Fibroblast of skin of left biceps (primary cell): ENCODE data around the gene ROMO1.
A peak's percentile ranks its signal among the peaks of the same experiment; 100 is the strongest.

Experiments used
- DNase-seq, 2 experiments: peaks; one replicate each; pipeline ENCODE4 v3.0.0-alpha.2; 2013; ENCODE audit warnings: low read depth in 2 of 2

Gene ROMO1

GRCh38 chr20:35699127-35699956 is at the start of gene ROMO1, which contains the start of gene NFS1:
TSS of gene ROMO1 (plus strand) at chr20:35699405. CDS start at chr20:35699633, 228 bp downstream.
TSS of gene NFS1 (minus strand) at chr20:35699352. CDS start at chr20:35699288, 64 bp downstream.
- peak; percentile 45 to 46 for DNase-seq

GRCh38 chr20:35650632-35651031 is 48.6 kb upstream of the ROMO1 start:
- DNase-seq, result no peak

DNA sequence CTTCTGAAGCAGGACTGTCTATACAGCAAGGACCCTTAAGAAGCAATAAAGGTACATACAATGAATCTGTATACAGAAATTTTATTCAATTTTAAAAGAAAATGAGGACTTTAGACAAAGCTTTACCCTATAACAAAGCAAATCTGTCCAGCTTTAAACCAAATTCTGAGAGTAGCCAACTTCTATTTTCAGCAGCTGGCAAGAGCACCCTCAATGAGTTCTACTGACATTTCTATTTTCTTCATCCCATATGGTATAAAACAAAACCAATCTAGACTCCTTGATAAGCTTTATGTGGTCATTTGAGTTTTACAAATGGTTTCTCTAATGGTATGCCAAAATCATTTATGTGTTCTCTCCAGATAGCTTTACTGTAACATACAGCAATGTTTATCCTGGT is 47.2 kb upstream of the ROMO1 start:
- no peak for DNase-seq

DNA sequence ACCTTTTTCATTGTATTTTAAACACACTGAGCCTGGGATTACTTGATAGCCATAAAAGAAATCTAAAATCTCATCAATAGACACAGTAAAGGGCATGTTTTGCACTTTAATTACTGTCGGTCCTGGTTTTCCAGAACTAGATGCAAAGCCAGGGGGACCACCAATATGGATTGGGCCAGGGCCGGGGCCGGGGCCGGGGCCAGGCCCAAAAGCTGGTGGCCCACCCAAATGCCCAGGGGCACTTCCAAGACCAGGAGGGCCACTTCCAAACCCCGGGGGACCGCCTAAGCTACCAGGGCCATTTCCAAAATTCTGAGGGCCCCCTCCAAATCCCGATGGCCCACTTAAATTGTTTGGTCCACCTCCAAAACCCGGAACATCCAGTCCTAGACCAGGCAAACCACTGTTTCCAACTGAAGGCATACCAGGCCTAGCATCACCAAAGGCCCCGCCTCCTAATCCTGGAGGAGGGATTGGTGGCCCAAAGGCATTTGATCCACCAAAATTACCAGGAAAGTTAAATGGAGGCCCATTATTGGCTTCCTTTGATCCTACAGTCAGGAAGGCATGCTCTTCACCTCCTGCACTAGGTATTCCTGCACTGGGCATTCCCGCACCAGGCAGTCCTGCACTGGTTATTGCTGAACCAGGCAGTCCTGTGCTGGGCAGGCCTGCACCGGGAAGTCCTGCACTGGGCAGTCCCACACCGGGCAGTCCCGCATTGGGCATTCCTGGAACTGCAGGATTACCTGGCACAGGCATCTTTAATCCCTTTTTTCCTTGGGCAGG is 46.4 kb upstream of the ROMO1 start:
- no peak for DNase-seq

DNA sequence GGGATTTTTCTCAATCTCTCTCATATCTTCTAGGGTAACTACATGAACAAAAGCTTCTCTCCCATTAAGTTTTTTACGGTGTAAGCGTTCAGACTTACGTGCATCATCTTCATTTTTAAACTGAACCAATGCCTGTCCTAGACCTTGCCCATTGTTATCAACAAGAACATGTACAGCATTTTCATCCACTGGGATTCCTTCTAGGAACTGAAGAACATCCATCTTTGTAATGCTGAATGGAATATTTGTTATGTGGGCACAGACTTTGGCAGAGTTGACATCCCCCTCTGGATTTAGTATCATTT is 45.8 kb upstream of the ROMO1 start:
- DNase-seq, result no peak

DNA sequence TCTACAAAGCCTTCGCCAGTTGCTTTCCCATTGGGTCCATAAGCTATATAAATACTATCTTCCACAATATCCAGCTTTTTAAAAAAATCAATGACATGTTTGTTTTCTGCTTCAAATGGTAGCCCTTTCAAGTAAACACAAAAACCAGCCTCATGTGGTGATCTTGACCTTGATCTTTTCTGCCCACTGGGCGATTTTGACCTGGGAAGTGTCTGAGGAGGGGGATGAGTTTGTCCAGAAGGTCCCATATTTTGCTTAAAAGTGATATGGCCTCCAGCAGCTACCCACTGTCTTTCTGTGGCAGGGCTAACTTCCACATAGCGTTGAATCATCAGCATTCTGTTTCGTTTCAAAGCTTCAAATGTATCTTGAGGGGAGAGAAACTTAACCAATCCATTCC is 45.3 kb upstream of the ROMO1 start:
- no peak for DNase-seq

GRCh38 chr20:35654415-35654814 is 44.8 kb upstream of the ROMO1 start:
- no peak for DNase-seq

- DNase-seq, result no peak
These were observed 41.9 kb upstream of the ROMO1 start for GRCh38 chr20:35657271-35657670.

DNA sequence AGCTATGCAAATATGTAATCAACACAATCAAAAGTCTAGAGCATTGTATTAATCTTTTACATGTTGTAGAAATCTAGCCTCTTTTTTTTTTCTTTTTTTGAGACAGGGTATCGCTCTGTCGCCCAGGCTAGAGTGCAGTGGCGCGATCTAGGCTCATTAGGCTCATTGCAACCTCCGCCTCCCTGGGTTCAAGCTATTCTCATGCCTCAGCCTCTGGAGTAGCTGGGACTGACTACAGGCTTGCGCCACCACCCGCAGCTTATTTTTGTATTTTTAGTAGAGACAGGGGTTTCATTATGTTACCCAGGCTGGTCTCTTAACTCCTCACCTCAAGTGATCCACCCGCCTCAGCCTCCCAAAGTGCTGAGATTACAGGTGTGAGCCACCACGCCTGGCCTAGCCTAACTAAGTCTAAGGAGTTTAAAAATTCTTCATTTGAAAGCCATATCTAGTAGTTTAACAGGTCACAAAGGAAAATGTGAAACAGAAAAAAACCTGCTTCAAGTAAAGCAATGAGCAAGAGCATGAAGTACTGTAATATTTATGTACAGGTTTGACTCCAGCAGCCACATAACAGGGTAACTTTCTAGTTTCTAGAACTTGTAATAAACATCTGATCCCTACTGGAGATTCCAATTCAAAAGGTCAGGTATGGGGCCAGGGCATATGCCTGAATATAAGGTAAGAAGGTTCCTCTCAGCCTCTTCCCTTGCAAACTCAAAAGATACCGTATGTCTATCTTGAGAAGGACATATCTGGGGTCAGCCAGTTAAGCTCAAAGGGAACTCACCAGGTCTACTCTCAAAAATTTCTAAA is 38.9 kb upstream of the ROMO1 start:
- DNase-seq, result no peak

- DNase-seq, result no peak
These were observed 38.2 kb upstream of the ROMO1 start for GRCh38 chr20:35661053-35661452.

- no peak for DNase-seq
These were observed 37.3 kb upstream of the ROMO1 start for GRCh38 chr20:35661908-35662307.

- no peak for DNase-seq
These were observed 36.7 kb upstream of the ROMO1 start for GRCh38 chr20:35662551-35662950.

DNA sequence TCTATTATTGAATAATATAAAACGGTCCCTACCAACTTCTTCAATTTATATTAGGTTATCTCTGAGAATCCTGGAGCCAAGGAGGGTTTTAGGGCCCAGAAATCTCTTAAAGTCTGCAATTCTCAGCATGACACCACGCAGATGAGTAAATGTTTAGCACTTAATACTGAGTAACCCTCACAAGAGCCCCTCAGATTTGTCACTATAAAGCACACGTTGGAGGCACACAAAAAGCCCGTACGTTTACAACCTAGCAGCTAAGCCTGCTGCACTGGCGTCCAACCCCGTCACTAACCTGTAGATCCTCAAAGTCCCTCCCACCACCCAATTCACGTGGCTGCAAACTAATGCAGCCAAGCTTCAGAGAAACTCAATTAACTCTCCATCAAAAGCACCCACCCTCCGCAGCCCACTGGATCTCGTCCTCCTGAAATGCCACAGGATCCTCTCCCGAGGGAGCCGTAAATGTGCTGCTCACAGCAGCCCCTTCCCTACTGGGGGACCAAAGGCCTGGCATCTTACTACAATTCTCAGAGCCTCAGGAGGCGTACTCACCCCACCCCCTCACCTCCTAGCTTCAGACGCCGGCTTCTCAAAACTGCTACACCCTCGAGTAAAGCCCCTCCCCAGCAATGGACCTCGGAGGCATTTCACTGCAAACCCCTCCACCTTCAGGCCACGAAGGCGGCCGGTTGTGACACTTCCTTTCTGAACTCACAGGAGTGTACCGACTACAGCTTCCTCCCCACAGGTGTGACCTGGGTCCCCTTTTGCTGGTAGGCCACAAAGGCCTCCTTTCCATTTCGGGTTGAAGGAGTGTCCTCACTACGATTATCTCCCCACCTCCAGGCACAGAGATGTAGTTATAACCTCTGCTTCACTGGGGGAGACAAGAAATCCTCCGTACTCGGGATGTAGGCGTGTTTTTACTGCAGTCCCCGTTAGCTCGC is 35.4 kb upstream of the ROMO1 start:
- peak in 1 of 2 experiments; percentile 4 for DNase-seq

DNA sequence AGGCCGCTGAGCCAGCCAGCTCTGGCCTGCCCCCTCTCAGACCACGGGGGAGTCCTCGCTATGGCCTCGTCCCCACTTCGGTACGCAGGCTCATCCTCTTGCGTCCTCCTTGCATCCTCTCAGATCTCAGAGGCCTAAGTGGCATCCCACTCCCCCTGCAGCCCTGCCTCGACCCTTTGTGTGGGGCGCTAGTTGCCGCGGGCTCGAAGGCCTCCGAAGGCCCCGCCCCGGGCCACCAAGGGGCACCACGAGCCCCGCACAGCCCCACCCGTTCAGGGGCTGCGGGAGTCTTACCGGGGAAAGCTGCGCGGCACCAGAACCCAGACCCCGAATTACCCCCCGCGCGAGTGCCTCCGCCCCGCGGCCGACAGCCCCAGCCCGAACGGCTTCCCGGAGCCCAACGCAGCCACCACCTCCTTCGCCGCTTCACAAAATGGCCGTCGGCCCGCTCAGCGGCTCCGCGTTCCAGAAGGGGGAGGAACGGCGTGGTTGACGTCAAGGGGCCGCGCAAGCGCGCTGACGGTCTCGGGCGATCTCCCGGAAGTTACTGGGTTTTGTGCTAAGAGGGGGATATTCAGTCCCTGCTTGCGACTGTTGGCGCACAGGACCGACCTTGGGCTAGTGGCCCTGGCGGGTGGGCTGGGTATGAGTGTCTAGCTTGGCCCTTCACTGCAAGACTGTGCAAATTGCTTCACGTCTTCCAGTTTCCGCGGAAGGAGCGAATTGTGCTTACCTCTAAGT is 34.6 kb upstream of the ROMO1 start, which contains the start of the genes CPNE1 and RBM12:
TSS of gene CPNE1 (minus strand) at position 435 of the 741 bp plus-strand sequence. CDS start 31,977 bp downstream, outside the sequence.
TSS of gene RBM12 (minus strand) at position 435 of the 741 bp plus-strand sequence. CDS start 9,578 bp downstream, outside the sequence.
- DNase-seq, result peak; percentile 69 to 73

- DNase-seq, result no peak
These were observed 33.3 kb upstream of the ROMO1 start for GRCh38 chr20:35665949-35666288.

DNA sequence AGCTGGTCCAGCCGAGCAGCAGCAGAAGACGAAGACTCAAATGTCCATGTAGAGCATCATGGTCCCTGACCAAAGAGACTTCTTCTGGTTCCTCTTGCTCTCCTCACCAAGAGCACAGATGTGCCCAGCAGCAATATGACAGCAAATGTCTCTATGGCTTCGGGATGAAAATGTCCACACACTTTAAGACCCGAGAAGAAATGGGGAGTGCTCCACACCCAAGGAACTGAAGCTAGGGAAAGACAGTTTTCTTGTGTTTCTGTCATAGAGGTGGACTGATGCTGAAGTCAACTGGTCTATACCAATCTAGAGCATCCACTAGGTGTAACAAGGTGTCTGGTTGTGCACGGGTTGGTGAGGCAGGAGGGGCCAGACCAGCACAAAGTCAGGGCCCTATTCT is 30.0 kb upstream of the ROMO1 start:
- DNase-seq, result no peak

- no peak for DNase-seq
These were observed 29.5 kb upstream of the ROMO1 start for GRCh38 chr20:35669681-35670080.

GRCh38 chr20:35673884-35674283 is 25.3 kb upstream of the ROMO1 start:
- no peak for DNase-seq

DNA sequence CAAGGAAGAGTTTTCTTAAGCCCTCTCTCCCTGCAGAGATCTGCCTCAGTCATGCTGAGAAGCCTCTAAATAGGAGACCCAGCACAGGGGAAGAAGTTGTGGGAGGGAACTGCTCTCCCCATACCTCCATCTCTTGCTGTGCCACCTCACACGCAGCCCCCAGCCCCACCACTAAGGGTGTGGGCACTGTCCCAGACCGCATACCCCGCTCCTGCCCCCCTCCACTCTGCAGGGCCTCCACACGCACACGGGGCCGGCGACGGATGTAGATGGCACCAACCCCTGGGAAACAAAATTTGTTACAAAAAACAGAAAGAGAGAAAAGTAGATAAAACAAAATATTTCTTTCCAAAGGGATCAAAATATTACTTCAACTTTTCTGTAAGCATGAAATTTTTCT is 24.3 kb upstream of the ROMO1 start:
- no peak for DNase-seq
